ENCODE results near the gene PSRC1.

The PSRC1 gene

DNA sequence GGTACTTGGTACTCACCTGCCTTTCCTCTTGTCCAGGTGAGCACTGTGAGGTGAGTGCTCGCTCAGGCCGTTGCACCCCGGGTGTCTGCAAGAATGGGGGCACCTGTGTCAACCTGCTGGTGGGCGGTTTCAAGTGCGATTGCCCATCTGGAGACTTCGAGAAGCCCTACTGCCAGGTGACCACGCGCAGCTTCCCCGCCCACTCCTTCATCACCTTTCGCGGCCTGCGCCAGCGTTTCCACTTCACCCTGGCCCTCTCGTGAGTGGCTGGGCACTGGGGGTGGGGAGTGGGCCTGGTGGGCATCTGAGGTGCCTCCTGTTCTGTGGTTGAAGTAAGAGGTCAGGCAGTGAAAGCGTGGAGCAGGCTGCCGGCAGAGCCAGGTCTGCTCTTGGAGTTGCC lies 21.9 kb downstream of the PSRC1 start:
- TF ChIP-seq, protein P1, sequence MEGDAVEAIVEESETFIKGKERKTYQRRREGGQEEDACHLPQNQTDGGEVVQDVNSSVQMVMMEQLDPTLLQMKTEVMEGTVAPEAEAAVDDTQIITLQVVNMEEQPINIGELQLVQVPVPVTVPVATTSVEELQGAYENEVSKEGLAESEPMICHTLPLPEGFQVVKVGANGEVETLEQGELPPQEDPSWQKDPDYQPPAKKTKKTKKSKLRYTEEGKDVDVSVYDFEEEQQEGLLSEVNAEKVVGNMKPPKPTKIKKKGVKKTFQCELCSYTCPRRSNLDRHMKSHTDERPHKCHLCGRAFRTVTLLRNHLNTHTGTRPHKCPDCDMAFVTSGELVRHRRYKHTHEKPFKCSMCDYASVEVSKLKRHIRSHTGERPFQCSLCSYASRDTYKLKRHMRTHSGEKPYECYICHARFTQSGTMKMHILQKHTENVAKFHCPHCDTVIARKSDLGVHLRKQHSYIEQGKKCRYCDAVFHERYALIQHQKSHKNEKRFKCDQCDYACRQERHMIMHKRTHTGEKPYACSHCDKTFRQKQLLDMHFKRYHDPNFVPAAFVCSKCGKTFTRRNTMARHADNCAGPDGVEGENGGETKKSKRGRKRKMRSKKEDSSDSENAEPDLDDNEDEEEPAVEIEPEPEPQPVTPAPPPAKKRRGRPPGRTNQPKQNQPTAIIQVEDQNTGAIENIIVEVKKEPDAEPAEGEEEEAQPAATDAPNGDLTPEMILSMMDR (IDR thresholded peaks at IDR 0.05; ENCODE audit: low read depth, low read length): no peak
- DNase-seq (ENCODE audit: extremely low read depth, low read depth): no peak

DNA sequence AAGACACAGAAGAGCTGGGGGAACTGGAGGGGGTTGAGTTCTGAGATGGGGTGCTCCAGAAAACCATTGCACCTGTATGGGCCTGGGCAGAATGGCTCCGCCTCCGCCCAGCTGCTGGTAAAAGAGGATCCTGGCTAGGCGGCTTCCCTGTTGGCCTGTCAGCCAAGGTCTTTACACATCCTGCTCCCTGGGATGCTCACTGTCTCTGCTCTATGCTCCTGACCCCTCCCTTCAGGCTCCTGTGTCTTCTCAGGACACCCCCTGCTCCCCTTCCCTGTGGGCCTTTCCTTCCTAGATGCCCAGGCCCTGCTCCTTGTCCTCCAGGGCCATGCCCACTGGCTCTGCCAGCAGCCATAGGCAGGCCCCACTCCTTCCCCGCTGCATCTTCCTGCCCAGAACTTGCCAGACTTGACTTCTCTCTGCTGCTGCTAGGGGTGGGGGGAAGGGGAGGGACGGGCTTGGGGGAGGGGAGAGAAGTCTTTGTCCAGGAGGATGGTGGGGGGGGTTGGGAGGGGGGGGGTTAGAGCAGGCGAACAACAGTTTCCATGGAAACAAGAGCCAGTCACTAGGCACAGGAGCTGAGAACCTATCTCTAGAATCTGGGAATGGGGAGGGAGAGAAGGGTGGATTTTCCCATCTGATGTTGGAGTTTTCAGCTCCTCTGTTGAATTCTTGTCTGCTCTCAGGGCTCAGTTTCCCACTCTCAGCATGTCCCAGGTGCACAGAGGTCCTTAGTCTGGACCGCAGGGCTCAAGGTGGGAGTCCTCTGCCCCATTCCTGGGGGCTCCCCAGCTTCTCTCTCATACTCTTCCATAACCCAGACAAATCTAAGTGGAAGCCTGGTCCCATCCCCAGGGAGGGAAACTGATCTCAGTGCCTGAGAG lies 23.0 kb downstream of the PSRC1 start:
- TF ChIP-seq, protein P1 (IDR thresholded peaks at IDR 0.05; ENCODE audit: low read depth, low read length): no peak

DNA sequence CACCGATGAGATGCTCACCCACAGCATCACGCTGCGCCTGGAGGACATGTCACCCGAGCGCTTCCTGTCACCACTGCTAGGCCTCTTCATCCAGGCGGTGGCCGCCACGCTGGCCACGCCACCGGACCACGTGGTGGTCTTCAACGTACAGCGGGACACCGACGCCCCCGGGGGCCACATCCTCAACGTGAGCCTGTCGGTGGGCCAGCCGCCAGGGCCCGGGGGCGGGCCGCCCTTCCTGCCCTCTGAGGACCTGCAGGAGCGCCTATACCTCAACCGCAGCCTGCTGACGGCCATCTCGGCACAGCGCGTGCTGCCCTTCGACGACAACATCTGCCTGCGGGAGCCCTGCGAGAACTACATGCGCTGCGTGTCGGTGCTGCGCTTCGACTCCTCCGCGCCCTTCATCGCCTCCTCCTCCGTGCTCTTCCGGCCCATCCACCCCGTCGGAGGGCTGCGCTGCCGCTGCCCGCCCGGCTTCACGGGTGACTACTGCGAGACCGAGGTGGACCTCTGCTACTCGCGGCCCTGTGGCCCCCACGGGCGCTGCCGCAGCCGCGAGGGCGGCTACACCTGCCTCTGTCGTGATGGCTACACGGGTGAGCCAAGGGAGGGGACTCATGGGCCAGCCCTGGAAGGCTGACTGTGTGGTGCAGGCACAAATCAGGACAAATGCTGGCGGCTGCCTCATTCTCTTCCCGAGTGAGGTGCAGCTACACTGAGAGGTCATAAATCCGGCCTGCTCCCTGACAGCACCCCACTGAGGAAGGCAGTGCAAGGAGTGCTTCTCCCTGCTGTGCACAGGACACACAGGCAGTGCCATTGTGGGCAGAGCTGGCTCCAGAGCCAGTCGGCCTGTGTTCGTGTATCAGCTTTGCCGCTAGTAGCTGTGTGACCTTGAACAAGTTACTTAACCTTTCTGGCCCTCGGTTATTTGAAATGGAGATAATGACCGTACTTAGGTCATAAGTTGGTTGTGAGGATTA lies 24.2 kb downstream of the PSRC1 start:
- no peak for DNase-seq (ENCODE audit: extremely low read depth, low read depth)
- TF ChIP-seq, protein P1 (IDR thresholded peaks at IDR 0.05; ENCODE audit: low read depth, low read length): no peak

More for the DNA sequence above, 23.0 kb downstream of the PSRC1 start:
- no peak for DNase-seq (ENCODE audit: extremely low read depth, low read depth)

GRCh38 chr1:109257682-109258421 lies 25.1 kb downstream of the PSRC1 start:
- no peak for DNase-seq (ENCODE audit: extremely low read depth, low read depth)
- TF ChIP-seq, protein P1 (IDR thresholded peaks at IDR 0.05; ENCODE audit: low read depth, low read length): no peak

DNA sequence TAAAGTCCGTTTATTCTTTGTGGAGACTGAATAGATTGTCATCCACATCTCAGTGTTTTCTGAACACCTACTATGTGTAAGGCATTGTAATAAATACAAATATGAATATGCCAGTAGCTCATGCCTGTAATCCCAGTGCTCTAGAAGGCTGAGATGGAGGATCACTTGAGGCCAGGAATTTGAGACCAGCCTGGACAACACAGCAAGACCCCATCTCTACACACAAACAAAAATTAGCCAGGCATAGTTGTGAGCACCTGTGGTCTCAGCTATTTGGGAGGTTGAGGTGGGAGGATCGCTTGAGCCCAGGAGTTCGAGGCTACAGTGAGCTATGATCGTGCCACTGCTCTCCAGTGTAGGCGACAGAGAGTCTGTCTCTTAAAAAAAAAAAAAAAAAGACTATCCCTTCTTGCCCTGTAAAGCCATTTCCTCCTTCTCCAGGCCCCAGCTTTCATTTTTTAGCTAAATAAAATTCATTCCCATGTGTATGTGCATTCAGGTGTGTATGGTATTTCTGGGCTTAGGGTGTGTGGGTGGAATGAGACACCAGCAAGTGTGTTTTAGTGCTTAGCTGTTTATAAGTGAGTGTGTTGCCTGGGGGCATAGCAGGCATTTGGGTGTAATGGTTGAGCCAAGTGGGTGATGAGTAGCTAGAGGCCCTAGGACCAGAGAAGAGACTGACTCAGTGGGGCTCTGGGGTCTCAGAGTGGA lies 25.8 kb downstream of the PSRC1 start:
- TF ChIP-seq, protein P1 (IDR thresholded peaks at IDR 0.05; ENCODE audit: low read depth, low read length): no peak
- DNase-seq (ENCODE audit: extremely low read depth, low read depth): no peak

- TF ChIP-seq, protein P1 (IDR thresholded peaks at IDR 0.05; ENCODE audit: low read depth, low read length): no peak
- DNase-seq (ENCODE audit: extremely low read depth, low read depth): no peak
Observed at GRCh38 chr1:109256085-109256484, 26.9 kb downstream of the PSRC1 start.
